ENCODE results near the gene RPGR. TPM values are rescaled to one million over a fixed set of nuclear protein-coding genes. Genes with fewer than 3 reads are reported as not detected.

RPGR gene
- polyA plus RNA-seq, 1 donor from 2014 or later: 3.7 TPM

DNA sequence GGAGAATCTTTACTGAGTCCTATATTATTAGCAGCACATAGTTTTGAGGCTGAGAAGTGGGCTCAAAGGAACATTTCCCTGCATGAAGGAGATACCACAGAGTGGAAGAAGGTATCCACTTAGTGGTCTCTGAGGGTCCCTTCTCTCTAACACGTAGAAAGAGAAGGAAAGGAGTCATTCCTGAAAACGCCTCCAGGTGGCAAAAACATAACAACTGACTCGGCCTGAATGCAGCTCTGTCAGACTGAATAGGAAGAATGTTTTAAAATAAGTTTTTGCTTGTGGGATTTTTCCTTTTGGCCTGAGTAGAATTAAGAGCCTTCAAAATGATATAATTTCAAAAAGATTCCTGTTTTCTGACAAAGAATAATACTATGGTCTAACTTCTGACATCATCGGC, 23.3 kb downstream of the RPGR start:
- Mint-ChIP-seq H3K4me3 (no peak overlapping the region), H3K27me3 (no peaks in the 10 kb centered on the region), H3K9me3 (no peaks in the 10 kb centered on the region), H3K36me3 (peaks cover 5% of the 10 kb centered on the region), H3K27ac (no peak overlapping the region), H3K4me1 (no peaks in the 10 kb centered on the region)

DNA sequence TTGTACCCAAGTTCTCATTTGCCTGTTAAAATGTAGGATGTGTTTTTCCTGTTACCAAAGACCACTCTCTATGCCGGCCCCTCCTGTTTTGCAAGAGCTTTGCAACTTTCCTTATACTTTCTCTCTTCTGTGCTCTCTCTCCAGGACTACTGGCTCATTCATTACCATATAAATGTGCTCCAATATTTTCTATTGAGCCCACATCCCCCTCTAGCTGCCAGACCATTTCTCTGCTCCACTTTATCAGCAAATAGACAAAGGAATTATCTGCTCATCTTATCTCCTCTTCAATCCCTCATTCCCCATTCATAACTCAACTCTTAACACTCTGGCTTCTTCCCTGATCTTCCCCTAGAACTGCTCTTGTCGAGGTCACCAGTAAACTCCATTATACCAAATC, 33.6 kb downstream of the RPGR start:
- Mint-ChIP-seq H3K27ac (no peak overlapping the region), H3K4me3 (no peak overlapping the region), H3K4me1 (no peaks in the 10 kb centered on the region), H3K9me3 (no peaks in the 10 kb centered on the region), H3K36me3 (no peaks in the 10 kb centered on the region), H3K27me3 (no peaks in the 10 kb centered on the region)

DNA sequence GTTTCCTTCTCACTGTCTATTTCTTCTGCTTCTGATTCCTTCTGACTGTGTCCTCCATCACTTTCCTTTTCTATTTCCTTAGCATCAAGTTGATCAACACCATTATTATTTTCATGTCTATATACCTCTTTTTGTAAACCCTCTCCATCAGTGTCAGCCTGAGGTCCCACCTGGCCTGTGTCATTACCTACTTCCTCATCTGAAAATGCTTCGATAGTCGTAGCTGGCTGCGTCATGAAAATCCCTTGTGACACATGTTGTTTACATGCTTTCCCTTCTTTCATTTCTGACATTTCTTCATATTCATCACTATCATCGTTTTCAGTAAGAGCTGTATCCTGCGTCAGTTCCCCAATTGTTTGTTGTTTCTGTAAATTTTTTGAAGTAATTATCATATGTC, 39.6 kb downstream of the RPGR start:
- no peaks in the 10 kb centered on the region for H3K27me3 Mint-ChIP-seq
- no peaks in the 10 kb centered on the region for H3K36me3 Mint-ChIP-seq
- peak overlapping the region in 2 of 4 donors; percentile 0 for H3K4me3 Mint-ChIP-seq
- no peaks in the 10 kb centered on the region for H3K9me3 Mint-ChIP-seq
- peaks cover 3 to 7% (median 3%) of the 10 kb centered on the region in 3 donors for H3K4me1 Mint-ChIP-seq
- H3K27ac Mint-ChIP-seq: peak overlapping the region in 2 of 3 donors; percentile 77 to 90

DNA sequence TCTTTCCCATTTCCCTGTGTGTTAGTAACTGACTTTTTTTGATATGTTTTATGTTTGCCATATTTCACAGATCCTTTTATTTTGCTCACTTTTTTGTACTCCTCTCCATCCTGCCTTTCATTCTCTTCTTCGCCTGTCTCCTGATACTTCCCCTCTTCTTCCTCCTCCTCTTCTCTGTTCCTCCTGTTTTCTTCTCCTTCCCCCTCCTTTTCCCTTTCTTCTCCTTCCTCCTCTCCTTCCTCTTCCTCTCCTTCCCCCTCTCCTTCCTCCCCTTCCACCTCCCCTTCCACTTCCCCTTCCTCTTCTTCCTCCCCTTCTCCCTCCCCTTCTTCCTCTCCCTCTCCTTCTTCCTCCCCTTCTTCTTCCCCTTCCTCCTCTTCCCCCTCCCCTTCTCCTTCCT, 41.7 kb downstream of the RPGR start:
- Mint-ChIP-seq H3K27ac (no peak overlapping the region), H3K9me3 (no peaks in the 10 kb centered on the region), H3K36me3 (no peaks in the 10 kb centered on the region), H3K27me3 (no peaks in the 10 kb centered on the region), H3K4me1 (peaks cover 3 to 7% (median 4%) of the 10 kb centered on the region in 3 donors), H3K4me3 (no peak overlapping the region)

DNA sequence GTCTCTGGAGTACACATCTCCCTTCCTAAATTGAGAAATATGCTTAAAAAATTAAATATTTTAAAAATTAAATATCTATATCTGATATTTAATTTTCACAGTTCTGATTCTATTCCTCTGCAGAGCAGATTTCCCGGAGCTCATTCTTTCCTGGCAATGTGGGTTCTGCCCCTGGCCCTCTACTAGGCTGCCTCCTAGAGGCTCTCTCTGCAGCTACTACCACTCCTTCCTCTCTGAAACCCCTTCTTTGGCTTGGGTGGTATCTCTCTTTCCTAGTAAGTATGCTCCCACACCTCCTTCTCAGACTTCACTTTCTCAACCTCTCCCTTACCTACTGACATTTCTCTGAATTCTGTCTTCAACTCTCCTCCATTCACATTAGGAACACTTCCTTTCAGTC, 45.3 kb downstream of the RPGR start:
- H3K4me1 Mint-ChIP-seq: peaks cover 0 to 2% (median 0%) of the 10 kb centered on the region in 3 donors
- no peaks in the 10 kb centered on the region for H3K36me3 Mint-ChIP-seq
- H3K9me3 Mint-ChIP-seq: no peaks in the 10 kb centered on the region
- H3K4me3 Mint-ChIP-seq: no peak overlapping the region
- H3K27ac Mint-ChIP-seq: no peak overlapping the region
- no peaks in the 10 kb centered on the region for H3K27me3 Mint-ChIP-seq

DNA sequence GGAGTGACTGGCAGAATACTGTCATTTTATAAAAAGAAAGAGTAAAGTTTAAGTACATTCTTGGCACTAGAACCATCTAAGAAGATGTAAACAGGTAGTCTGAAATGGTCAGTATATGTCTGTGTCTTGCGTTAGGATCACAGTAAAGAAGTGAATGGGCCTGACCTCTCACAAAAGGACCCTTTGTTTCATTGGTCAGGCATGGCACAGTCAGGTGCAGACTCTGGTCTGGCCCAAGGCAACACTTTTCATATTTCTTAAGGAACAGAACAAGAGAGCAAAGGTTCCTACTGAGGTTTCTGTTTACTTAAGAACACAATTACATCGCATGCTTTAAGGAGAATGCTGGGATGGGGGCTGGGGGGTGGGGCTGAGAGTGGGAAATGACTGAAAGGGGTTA, 48.1 kb downstream of the RPGR start:
- peak overlapping the region in 1 of 4 donors; percentile 52 for H3K4me3 Mint-ChIP-seq

DNA sequence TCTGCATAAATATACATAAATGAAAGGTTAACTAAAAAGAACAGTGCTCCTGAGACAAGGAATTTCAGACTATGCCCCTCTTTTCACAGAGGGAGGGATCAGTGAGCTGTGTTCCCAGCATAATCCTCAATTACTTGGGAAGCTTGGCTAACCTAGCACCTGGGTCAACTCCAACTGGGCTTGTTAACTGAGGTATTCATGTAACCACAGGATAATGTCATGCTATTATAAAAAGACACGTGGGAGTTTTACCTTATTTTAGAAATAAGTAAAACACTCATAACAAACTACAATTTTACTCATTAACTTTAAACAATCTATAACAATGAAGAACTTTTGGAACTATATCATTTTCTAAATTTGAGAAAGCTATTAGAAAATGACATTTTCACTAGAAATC, 48.6 kb downstream of the RPGR start:
- no peaks in the 10 kb centered on the region for H3K9me3 Mint-ChIP-seq
- H3K27me3 Mint-ChIP-seq: no peaks in the 10 kb centered on the region
- H3K4me1 Mint-ChIP-seq: peaks cover 0 to 2% (median 2%) of the 10 kb centered on the region in 3 donors
- H3K36me3 Mint-ChIP-seq: peaks cover 2% of the 10 kb centered on the region
- no peak overlapping the region for H3K4me3 Mint-ChIP-seq
- H3K27ac Mint-ChIP-seq: no peak overlapping the region

More for the DNA sequence above, 48.1 kb downstream of the RPGR start:
- Mint-ChIP-seq H3K27me3 (no peaks in the 10 kb centered on the region), H3K9me3 (no peaks in the 10 kb centered on the region), H3K27ac (no peak overlapping the region), H3K36me3 (peaks cover 2% of the 10 kb centered on the region), H3K4me1 (peaks cover 0 to 2% (median 2%) of the 10 kb centered on the region in 3 donors)

DNA sequence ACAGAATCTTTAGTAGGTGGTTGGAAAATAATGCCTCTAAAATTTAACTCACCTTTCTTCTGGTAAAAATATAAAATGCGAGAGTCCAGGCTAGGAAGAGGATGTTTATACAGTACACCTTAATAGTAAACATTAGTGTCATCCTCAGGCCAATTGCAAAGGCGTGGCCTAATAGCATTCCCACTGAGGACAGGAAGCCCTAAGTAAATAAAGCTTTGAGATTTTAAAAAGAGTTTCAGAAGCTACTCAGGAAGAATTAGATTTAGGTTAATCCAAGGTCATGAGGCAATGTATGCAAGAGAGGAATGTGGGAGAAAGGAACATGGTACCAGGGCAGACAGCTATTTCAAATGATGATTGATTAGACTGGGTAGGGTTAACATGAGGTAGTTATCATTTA, 49.5 kb downstream of the RPGR start:
- no peak overlapping the region for H3K27ac Mint-ChIP-seq
- peaks cover 0 to 2% (median 2%) of the 10 kb centered on the region in 3 donors for H3K4me1 Mint-ChIP-seq
- H3K9me3 Mint-ChIP-seq: no peaks in the 10 kb centered on the region
- no peak overlapping the region for H3K4me3 Mint-ChIP-seq
- H3K36me3 Mint-ChIP-seq: peaks cover 2% of the 10 kb centered on the region
- no peaks in the 10 kb centered on the region for H3K27me3 Mint-ChIP-seq

DNA sequence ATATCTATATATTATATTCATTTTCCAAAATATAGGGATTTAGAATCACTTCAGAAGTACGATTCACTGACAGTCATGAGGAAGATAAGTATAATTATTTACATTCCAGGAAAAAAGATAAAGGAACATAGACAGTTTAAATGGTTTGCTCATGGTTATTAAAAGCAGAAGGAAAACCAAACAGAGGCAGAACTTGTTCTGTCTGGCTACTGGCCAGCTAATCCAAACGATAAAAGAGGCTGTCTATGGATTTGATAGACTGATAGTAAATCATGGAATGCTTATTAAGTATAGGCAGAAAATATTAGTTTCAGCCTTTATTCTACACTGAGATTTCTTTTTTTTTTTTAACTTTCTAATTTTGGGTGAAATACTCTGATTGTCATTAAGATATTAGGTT, 50.2 kb downstream of the RPGR start:
- Mint-ChIP-seq H3K27ac (no peak overlapping the region), H3K4me3 (no peak overlapping the region), H3K9me3 (no peaks in the 10 kb centered on the region), H3K27me3 (no peaks in the 10 kb centered on the region), H3K4me1 (peaks cover 0 to 2% (median 0%) of the 10 kb centered on the region in 3 donors), H3K36me3 (peaks cover 2% of the 10 kb centered on the region)

DNA sequence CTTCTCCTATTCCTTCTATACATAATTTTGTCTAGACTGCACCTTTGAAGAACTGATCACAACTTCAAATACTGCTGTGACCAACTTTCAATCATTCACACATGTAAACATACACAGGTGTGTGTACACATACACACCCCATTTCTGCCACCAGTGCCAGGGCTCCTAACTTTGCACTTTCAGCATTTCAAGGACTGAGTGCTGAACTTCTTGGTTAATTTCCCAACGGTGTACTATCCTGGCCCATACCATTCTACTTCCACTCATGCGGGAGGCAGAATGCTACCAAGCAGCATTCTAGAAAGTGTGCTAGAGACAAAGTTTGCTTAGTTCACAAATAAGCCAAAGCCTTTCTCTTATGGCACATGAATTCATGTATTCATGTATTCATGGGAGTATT, 51.2 kb downstream of the RPGR start:
- Mint-ChIP-seq H3K4me1 (peaks cover 0 to 2% (median 0%) of the 10 kb centered on the region in 3 donors), H3K4me3 (no peak overlapping the region), H3K27ac (no peak overlapping the region), H3K9me3 (no peaks in the 10 kb centered on the region), H3K36me3 (peaks cover 2% of the 10 kb centered on the region), H3K27me3 (no peaks in the 10 kb centered on the region)

DNA sequence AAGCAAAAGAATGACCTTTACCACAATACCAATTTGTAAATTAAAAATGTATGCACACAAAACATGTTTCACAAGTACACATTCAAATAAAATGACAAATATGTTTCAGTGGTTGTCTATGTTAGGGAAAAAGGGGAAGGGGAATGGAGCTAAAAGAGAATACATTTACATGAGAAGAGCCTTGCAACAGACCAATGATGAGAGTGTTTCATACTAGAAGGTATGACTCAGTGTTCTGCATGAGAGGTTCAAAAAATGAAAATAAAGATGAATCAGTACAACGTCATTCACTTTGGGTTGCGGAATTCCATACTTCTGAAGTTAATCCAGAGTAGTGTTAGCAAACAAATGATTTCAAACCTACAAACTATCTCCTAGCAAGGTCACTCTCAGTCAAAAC, 51.7 kb downstream of the RPGR start:
- H3K27me3 Mint-ChIP-seq: no peaks in the 10 kb centered on the region
- H3K27ac Mint-ChIP-seq: no peak overlapping the region
- H3K36me3 Mint-ChIP-seq: peaks cover 2% of the 10 kb centered on the region
- H3K9me3 Mint-ChIP-seq: no peaks in the 10 kb centered on the region
- H3K4me1 Mint-ChIP-seq: peaks cover 0 to 2% (median 2%) of the 10 kb centered on the region in 3 donors
- H3K4me3 Mint-ChIP-seq: no peak overlapping the region

DNA sequence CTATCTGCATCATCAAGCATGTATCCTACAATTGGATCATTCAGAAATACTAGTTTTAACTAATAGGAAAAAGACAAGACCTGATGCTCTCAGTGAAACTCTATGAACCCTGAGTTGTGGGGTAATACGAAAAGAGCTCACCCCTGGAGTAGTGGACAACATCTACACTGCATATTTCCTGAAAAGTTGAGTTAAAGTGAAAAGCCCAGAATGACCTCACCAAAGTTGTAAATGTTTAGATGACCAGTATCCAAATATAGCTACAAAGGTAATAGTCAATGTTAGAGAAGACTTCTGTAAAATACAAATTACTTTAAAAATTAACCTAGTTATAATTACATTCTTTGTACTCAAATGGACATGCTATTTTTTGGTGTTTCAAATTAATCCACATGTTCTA, 53.9 kb downstream of the RPGR start:
- H3K4me3 Mint-ChIP-seq: no peak overlapping the region
- no peaks in the 10 kb centered on the region for H3K27me3 Mint-ChIP-seq
- no peak overlapping the region for H3K27ac Mint-ChIP-seq
- H3K9me3 Mint-ChIP-seq: no peaks in the 10 kb centered on the region
- H3K36me3 Mint-ChIP-seq: peaks cover 3% of the 10 kb centered on the region
- H3K4me1 Mint-ChIP-seq: peaks cover 0 to 2% (median 2%) of the 10 kb centered on the region in 3 donors

DNA sequence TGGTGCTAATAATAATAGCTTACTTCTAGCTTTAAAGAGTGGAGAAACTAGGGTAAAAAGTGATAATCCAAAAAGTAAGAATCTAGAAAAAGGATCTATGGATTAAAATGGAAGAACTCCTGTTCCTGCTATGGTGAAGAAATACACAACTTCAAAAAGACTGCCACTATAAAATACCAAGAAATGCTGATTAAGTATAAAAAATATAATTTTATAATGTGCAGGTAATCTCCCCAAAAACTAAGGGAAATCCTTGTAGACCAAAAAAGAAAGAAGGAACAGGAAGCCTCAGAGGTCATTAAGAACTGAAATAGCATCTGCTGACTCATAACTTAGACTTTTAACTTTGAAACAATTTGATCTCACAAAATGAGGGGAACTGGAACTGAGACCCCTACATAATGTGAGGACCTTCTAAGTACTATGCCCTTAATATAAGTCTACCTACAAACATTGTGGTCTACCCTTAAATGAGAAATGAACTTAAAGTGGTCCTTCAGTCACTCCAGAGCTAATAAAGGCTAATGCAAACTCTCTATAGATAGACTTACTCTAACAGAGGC, 56.1 kb downstream of the RPGR start:
- H3K27ac Mint-ChIP-seq: no peak overlapping the region
- H3K4me3 Mint-ChIP-seq: no peak overlapping the region
- H3K9me3 Mint-ChIP-seq: no peaks in the 10 kb centered on the region
- H3K36me3 Mint-ChIP-seq: peaks cover 3% of the 10 kb centered on the region
- H3K27me3 Mint-ChIP-seq: no peaks in the 10 kb centered on the region
- H3K4me1 Mint-ChIP-seq: peaks cover 0 to 2% (median 2%) of the 10 kb centered on the region in 3 donors

DNA sequence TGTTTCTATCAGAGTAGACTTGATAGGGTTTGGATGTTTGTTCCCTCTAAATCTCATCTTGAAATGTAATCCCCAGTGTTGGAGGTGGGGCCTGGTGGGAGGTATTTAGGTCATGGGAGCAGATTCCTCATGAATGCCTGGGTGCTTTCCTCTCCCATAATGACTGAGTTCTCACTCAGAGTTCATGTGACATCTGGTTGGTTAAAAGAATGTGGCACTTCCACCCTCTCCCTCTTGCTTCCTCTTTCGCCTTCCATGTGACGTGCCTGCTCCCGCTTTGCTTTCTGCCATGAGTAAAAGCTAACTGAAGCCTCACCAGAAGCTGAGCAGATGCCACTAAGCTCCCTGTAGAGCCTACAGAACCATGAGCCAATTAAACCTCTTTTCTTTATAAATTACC, 59.3 kb downstream of the RPGR start:
- Mint-ChIP-seq H3K4me1 (peaks cover 0 to 2% (median 0%) of the 10 kb centered on the region in 3 donors), H3K27me3 (no peaks in the 10 kb centered on the region), H3K4me3 (peak overlapping the region in 1 of 4 donors; percentile 57)

DNA sequence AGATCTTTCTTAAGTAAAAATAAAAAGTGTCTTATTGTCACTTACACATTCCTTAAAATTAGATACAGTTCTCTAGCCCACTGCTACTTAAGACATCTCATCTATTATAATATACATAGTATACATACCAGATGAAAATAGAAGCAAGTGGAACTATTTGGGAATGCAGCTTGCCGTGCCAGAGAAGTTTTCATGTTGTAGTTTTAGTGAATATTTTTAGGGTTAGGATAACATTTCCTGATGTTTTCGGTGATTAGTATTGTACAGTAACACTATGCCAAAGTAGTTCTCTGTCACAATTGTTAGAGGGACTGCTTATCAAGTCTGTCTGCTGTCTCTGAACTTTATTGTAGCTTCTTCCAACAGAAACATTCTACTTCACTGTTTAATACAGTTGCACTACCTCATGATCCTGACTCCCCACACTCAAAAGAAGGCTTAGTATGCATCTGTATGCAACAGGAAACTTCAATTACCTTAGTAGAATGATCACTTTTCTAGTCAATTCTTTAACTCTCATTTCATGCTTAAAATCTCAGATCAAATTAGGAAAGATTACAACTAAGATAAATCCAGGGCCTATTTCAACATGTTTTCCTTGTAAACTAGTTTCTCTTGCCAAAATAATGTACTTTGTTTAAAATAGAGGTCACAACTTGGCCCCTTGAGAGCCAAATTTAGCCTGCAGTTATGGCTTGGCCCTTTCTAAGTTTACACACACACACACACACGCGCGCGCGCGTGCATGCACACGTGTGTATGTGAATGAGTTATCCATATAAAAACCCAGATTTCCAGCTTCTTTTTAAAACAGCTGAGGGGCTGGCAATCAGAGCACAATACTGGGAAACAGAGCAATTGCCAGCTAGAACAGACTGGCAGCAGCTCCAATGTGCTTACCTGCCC, 64.3 kb downstream of the RPGR start:
- H3K27ac Mint-ChIP-seq: no peak overlapping the region
- no peak overlapping the region for H3K4me3 Mint-ChIP-seq
- peaks cover 0 to 3% (median 0%) of the 10 kb centered on the region in 3 donors for H3K9me3 Mint-ChIP-seq
- no peaks in the 10 kb centered on the region for H3K36me3 Mint-ChIP-seq
- H3K27me3 Mint-ChIP-seq: peaks cover 4% of the 10 kb centered on the region
- H3K4me1 Mint-ChIP-seq: peaks cover 0 to 1% (median 0%) of the 10 kb centered on the region in 3 donors

More for the DNA sequence above, 59.3 kb downstream of the RPGR start:
- no peak overlapping the region for H3K27ac Mint-ChIP-seq
- peaks cover 3% of the 10 kb centered on the region for H3K36me3 Mint-ChIP-seq
- no peaks in the 10 kb centered on the region for H3K9me3 Mint-ChIP-seq

Data from IgD-negative memory B cell (primary cell).